GM19455 (cell line): ENCODE measurements around the gene BDKRB2.

Experiments used
- ATAC-seq: cut with Tn5 transposase; IDR thresholded peaks from one replicate; pipeline ENCODE4 v1.9.1; 2021; ENCODE audit not compliant: unreplicated experiment

BDKRB2 gene

DNA sequence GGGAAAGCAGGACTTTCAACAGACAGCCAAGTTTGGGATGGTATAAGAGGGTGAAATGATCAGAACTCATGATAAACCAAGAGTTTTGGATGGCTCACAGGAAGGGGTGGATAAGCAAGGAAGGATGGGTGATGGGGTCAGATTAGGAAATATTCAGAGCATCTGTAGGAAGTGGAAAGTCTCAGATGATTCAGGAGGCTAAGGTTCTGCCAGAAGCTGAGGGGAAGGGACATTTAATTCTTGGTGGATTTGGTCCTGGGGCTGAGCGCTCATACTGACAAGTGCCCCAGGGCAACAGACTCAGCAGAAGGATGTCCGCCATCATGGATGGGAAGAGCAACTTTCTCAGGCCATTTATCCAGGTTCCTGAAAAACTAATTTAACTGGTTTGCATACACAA, 28.4 kb upstream of the BDKRB2 start:
- ATAC-seq: no peak

DNA sequence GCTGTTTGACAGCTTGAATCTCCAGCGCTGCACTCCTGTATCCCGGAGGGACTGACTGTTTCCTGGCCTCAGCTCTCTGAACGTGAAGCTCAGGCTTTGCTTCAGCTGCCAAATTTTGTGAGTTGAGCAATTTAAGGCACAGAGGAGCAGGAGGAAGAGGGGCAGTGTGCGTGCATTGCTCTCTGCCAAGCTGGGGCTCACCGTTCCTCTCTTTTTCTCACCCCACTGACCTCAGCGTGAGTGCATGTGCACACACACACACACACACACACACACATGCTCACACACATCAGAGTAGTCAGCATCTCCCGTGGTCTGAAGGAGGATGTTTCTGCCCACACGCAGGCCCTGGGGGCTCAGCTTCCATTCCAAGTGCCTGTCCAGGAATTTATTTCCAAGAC, 27.8 kb upstream of the BDKRB2 start:
- no peak for ATAC-seq

DNA sequence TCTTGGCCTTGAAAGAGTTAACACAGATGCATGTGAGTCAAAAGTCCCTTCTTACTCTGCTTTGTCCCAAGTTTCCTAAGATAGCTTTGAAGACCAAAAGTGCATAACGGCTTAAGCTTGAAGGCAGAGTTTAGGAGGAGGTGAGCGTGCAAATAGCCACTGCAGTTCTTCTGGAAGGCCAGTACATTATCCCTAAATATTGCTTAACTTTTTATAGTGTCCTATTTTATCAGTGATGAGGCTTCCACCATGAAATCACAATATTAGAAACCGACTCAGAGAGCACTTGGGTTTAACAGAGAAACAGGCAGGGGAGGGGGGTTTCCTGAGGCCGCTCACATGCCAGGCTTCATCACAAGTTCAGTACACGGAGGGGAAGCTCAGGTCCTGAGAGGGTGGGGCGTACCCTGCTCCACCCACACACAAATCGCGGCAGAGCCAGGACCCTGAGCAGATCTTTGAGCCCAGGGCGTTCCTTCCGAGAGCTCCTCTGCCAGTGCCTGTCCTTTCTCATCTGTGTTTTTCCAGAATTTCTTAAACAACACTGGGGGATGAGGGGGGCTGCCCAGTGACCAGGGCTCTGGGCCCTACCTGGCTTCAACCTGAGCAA, 26.8 kb upstream of the BDKRB2 start:
- no peak for ATAC-seq

DNA sequence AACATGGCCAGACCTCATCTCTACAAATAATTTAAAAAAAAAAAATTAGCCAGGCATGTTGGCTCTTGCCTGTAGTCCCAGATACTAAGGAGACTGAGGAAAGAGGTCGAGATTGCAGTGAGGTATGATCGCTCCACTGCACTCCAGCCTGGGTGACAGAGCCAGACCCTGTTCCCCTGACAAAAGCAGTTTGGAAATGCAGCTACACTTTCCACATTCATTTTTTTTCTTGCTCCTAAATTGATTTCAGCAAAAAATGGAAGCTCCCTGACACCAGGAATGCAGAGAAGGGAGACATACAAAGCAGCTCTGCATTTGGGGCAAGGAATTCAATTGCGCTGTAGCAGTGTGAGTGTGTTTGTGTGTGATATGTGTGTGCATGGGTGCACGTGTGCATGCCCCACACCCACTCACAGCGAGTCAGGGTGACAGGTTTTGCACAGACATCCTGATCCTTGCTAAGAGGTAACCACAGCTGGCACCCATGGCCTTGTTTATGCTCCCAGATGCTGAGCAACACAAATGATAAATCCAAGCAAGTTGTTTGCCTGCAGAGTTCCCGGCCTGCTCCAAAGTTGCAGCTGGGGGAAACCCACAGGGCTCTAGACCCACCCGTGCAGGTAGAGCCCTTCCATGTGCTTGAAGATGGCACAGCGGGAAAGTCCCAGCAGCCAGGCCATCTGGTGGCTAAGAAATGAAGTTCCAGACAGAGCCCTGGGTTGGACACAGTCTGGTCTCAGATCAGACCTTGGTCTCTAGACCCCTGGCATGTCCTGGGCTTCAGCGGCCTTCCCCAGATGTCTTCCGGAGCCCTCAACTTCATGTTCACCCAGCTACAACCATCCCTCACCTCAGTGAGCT, 25.9 kb upstream of the BDKRB2 start:
- ATAC-seq: no peak

DNA sequence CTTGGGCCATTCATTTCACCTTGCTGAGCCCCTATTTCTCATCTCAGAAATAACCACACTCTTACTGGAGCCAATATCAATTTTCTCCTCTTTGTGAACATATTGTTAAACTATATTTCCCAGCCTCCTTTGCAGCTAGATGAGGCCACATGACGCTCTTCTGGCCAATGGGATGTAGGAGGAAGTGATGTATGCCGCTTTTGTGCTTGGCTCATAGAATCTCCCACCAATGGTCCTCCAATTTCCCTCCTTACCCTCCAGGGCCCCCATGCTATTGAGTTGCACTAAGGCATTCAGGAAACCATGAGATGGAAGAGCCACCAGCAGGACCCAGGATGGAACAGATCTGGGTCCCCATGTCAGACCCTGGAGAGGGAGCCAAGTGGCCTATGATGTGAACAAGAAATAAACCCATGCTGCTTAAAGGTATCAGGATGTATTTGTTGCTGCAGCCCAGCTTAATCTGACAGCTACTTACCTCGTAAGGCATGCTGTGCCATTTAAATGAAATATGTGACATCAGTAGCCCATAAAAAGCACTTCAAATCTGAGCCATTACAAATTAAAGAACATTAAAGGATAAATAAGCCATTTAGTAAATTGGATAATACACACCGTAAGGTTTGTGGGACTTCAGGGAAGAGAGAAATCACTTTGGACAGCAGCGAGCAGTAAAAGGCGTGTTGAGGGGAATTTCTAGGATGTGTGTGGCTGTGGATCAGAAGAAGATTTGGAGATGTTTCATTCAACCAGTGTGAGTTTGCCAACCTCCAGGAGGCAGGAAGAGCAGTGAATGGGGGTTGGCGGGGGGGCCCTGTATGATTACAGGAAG, 24.4 kb upstream of the BDKRB2 start:
- ATAC-seq: no peak

DNA sequence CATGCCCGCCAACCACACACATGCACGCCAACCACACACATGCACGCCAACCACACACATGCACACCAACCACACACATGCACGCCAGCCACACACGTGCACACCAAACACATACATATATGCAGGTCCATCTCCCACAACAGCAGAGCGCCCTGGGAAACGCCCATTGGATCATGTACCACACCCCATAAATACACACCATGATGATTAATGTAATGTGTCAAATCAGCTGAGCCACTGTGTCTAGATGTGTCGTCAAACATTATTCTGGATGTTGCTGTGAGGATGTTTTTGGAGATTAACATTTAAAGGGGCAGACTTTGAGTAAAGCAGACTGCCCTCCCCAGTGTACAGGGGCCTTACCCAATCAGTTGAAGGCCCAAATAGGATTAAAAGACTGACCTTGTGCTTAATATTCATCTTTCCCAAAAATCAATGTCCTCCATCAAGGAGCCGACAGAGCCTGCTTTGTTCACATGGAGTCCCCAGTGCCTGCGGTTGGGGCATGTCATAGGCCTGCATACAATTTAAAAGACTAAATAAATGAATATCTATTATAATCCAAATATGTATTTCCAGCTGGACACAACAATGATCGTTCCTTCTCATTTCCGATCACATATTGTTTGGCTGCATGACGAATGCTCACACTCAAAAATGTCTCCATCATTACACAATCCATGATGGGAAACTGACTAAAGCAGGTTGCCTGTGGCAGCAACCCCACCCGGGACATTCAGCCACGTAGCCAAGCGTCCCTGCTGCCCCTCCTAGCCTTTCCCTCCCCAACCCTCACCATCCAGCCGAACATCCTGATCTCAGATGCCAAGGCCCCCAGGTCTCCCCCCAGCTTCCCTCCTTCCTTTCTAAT, 23.2 kb upstream of the BDKRB2 start:
- ATAC-seq: no peak

DNA sequence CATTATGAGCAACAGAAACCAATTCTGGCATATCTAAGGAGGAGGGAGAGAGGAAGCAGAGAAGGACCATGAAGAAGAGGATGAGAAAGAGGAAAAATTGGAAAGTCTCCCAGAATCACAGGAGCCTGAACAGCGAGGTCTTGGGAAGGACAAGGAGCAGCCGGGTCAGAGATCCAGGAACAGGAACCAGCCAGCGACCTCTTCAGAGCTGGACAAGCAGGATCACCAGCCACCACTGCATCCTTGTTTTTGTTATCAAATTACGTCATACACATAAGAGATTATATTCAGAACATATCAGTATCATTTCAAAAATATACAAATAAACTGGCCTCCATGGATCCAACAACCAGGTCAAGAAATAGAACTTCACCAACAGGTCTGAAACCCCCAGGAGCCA, 22.1 kb upstream of the BDKRB2 start:
- no peak for ATAC-seq

DNA sequence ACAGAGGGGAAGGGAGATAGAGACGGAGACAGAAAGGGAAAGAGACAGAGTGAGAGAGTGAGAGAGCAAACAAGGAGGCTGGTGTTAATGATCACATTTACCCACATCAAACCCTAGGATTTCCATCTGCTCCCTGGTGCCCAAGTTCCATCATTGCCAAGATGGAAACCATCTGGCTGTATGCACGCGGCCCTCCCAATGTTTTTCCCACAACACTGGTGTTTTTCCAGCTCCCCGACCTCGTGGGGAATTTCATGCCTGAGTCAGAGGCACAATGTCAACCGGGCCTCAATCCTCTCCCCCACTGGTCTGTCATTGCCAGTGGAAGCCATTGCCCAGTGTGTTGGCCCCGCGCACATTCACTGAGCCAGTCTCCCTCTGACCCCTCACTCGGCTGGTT, 19.9 kb upstream of the BDKRB2 start:
- no peak for ATAC-seq

DNA sequence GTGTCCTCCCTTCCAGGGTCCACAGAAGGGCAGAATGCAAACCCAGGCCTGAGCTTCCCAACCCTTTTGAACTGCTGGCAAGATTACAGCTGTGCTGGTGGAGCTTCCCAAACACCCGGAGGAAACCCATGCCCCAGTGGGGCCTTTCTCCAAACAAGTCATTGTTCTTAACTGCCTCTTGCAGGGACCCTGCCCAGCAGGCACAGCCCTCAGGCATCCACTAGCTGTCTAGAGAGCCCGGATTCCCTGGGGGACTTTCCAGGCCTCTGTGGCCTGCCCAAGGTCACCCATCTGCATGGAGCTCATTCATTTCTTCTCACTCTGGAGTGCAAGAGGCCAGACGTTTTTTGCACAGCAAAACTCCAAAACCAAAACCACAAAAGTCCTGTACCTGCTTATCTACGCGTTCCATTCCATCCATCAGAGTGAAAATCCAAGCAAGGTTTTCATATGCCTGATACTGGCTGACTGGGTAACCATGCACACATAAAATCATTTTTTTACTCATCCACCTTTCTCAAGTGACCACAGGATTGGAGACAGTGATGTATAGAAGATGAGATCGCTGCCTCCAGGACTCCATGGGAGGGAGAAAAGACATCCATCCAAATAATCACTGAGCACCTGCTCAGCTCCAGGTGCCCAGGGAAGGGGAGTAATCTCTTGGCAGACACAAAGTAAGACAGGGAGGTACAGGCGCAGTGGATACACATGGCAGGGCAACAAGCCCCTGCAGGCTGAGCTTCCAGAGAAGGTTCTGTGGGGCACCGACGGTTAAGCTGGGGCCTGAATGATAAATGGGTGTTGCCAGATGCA, 17.2 kb upstream of the BDKRB2 start:
- ATAC-seq: no peak

DNA sequence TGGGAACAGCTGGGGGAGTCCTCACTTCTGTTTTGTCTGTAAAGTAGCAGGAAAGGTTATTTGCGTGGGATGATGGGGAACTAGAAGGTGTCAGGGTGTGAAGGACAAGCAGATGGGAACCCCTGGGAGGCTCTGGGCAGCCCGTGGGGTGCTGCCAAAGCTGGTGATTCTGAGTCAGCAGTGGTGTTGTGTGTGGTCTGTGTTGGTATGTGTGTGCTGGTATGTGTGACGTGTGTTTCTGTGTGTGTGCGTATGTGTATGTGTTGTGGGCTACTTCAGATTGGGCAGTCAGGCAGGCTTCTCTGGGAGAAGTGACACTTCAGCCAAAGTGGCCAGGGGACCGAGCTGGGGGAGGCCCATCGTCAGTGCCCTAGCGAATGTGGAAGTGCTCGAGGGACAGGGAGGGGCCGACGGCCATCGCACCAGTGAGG, 15.3 kb upstream of the BDKRB2 start:
- ATAC-seq: no peak

DNA sequence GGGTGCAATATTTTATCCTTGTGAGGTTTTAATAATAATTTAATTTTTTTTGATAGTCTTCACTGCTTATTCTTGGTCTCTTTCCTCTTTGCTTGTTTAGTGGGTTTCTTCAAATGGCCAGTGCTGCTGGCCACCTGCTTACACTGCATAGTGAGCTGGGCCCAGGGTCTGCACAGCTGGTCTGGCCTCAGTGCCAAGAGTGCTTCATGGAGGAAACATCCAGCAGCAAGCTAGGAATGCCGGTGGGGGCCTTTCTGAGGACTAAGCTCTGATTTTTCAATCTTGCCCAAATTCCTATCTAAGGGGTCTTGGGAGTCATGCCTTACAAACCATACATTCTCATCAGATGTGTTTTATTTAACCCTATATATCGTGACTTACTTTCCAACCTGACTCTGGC, 13.3 kb upstream of the BDKRB2 start:
- no peak for ATAC-seq

DNA sequence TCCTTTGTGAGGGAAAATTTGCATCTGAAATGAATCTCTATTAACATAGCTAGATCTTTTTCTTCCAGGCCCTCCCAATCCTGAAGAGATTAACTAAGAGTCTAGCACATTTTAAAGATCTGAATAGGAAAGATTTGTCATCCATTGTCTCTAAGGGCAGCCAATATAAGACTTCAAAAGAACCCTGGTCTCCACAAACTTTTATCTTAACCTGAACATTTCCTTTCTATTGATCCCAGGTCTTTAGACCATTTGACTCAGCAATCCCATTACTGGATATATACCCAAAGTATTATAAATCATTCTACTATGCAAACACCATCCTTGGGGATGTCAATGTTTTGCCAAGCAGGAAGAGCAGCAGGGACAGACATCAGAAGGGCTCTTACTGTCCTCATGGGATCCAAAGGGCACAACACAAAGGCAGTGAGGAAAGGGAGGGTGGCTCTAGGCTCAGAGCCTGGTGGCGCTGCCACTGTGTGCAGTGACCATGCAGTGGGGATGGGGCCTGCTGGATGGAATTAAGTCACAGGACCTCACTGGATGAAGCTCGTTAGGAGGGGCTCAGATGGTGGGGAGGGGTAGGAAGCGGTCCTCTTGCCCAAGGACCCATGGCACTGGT, 12.7 kb upstream of the BDKRB2 start:
- no peak for ATAC-seq

DNA sequence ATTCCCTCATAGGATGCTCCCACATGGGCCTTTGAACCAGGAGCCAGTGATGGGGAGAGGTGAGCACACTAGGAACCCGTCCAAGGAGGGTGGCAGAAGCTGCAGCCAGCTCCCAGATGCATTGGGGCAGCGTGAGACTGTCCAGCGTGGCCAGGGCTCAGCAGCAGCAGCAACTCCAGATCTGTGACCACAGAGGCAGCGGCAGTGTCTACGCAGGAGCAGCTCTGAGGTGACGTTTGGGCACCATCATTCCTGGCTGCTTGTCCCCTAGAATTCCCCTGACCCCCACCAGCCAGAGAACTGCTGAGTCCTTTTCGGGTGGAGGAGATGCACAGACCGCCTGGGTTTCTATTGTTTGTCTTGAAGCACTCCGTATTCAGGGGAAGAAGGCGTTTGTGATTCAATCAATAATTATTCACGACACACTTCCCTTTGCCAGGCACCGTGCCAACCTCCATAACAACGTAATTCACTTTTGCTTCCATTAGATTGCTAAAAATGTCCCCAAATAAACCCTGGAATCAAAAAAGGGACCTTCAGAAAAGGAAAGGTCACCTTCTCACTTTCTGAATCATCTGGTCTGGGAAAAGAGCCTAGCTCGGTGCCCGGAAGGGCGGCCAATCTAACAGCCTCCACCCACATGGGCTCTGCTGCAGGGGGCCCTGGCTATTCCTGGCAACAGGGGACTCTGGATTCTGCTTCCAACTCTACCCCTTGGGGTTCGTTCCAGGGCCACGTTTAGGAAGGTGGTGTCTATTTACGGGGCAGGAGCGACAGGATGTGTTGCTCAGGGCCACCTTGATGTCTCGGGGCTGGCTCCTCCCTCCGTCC, 11.4 kb upstream of the BDKRB2 start:
- no peak for ATAC-seq

DNA sequence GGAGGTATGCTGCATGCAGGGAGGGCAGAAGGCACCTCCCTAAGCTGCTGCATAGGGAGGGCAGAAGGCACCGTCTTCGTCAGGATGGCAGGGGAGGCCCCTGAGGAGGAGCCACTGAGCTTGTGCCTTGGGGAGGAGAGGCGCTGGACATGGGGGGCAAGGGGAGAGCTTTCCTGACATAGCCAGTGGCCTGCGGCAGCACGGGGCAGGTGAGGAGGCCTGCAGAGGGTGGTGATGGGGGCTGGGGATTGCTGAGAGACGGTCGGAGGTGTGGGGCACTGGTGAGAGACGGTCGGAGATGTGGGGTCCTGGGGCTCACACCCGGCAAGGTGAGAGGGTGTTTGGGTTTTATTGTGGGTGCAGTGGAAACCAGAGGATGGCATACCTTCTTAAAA, 10.4 kb upstream of the BDKRB2 start:
- no peak for ATAC-seq

DNA sequence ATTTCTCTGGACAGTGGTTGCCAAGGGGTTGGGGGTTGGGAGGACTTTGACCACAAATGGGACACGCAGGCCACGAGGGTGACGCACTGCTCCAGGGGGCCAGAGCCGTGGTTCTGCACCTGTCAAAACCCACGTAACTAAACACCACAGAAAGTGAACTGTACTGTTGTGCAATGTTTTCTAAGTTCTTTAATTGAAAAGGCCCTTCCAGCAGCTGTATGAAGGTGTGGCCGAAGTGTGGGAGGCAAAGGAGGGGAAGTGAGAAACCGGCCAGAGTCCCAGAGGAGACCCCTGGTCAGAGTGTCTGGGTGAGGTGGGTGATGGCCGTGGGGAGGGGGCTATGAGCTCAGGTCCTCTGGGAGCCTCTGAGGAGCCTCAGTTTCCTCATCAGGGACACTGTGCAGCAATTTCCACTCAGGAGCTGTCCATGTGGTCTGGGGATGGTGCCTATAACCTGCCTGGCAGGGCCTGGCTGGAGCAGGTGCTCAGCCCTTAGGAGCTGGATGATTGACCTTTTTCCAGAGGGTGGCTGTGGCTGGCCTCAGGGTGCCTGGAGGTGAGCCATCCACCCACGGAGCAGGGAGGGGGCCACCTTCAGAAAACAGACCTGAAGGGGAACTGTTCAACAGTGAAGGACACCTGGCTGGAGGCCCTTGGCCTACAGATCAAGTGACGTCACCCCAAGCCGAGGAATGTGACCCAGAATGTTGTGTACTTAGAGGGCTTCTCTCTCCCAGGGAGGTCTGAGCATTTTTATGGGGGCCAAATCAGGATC, 9.8 kb upstream of the BDKRB2 start:
- no peak for ATAC-seq

DNA sequence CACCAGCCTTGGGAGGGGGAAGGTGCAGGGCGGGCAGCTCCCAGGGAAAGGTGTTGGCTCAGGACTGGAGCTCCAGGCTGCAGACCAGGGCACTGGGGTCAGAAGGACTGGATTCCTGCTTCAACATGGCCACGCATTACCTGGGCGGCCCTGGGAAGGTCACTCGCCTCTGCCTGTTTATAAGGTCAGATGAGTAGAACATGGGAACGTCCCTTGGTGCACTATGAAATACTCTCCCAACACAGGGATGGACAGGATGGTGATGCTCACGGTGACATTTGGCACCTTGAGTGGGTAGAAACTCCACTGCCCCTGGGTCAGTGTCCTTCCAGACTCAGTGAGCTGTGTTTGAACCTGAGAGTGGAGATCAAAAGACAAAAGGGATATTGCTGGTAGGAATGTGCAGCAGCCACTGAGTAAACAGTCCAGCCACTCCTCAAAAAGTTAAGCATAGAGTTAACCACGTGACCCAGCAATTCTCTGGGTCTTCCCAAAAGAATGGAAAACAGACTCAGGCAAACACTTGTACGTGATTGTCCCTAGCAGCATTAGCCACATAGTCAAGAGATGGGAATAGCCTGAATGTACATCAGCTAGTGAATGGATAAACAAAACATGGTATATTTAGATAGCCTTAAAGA, 9.1 kb upstream of the BDKRB2 start:
- no peak for ATAC-seq

DNA sequence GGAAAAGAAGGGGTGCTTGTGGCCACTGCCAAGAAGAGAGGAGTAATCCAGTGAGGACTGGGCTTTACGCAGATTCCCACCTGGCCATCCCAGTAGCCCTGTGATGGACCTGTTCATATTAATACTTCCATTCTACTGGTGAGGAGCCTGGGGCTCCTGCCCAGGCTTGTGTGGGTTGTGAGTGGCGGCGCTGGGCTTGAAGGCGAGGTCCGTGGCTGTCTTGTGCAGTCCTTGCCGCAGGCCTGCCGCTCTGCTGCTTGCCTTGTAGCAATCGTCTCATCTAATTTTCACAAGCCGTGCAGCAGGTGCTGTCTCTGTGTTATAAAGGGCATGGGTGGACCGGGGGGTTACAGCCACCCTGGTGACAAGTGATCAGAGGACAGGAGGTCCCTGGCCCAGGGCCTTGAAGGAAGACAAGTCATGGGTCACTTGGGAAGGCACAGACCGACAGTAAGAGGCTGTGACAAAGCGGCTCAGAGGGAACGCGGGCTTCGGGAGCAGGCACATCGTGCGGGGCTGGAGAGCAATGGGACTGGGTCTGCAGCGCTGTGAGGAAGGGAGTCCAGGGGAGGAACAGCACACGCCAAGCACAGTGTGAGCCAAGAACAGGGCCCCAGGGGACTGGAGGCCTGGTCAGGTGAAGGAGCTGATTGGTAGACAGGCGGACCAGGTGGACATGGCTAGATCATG, 7.3 kb upstream of the BDKRB2 start:
- no peak for ATAC-seq
